HepG2 (cell line): ENCODE results near the gene WWP2. TPM values are rescaled to one million over a fixed set of nuclear protein-coding genes. Genes with fewer than 3 reads are reported as not detected.

Experiments used
- ATAC-seq: fragments of 200-7000 bp; cut with Tn5 transposase; 3 replicates; pipeline ENCODE4 v1.9.1; 2020; ENCODE audit warnings: mild to moderate bottlenecking, moderate library complexity
- BruUV-seq: library from RNA; stranded (reverse); fragments of 400-500 nt; replicated peaks from 2 replicates; lab custom pipeline; 2021; lab: Mats Ljungman, UMichigan
- CTCF ChIA-PET: fragments of 300-600 bp; formaldehyde crosslinking; extraction: SDS; loops from one replicate; lab custom pipeline; 2021; ENCODE audit warnings: low total read pairs, inconsistent platforms, low intra/inter-chr PET ratio; lab: Yijun Ruan, JAX
- POLR2A ChIA-PET: fragments of 350-600 bp; sonication (Branson Sonifier 250); formaldehyde crosslinking; loops from one replicate; lab custom pipeline; 2020; ENCODE audit warnings: antibody characterized with exemption, inconsistent platforms; lab: Yijun Ruan, JAX
- DNase-seq: peaks from one replicate; pipeline ENCODE4 v3.0.0-alpha.2; 2015; ENCODE audit warnings: low spot score
- FAIRE-seq: peaks from 3 replicates; lab custom pipeline; 2011; peaks lifted over from hg19 to GRCh38; lab: Jason Lieb, UNC
- H2AFZ ChIP-seq: one replicate; pipeline ENCODE4 v1.6.1; 2011; ENCODE audit warnings: low read length, inconsistent platforms
- H3K27ac ChIP-seq: fragments of 300-600 bp; 3 replicates; pipeline ENCODE4 v1.8.0; 2011; ENCODE audit warnings: mixed run types, mild to moderate bottlenecking, mixed read lengths, low read length, inconsistent platforms; ENCODE audit not compliant: insufficient read depth; ENCODE audit errors: extremely low read length
- H3K27me3 ChIP-seq, 2 experiments: fragments of 200-600 bp in 1 of 2; 2 replicates in 1 of 2; 3 replicates in 1 of 2; pipeline versions ENCODE4 v1.6.0 to v1.8.0; 2011; ENCODE audit warnings: low read length in 2 of 2, mild to moderate bottlenecking in 2 of 2, moderate library complexity in 2 of 2, inconsistent platforms in 1 of 2; ENCODE audit not compliant: insufficient read depth in 2 of 2, control insufficient read depth in 1 of 2
- H3K36me3 ChIP-seq, 2 experiments: fragments of 200-600 bp in 1 of 2; replicated peaks in 1 of 2; 2 replicates in 1 of 2; 3 replicates in 1 of 2; pipeline versions ENCODE4 v1.5.1 to v1.8.0; 2011; ENCODE audit warnings: low read length in 2 of 2, inconsistent platforms in 1 of 2; ENCODE audit not compliant: insufficient read depth in 2 of 2, control insufficient read depth in 1 of 2
- H3K4me1 ChIP-seq: 2 replicates; pipeline ENCODE4 v1.5.1; 2012; ENCODE audit warnings: low read length, inconsistent platforms; ENCODE audit not compliant: insufficient read depth
- H3K4me2 ChIP-seq: 2 replicates; pipeline ENCODE4 v1.6.0; 2011; ENCODE audit warnings: low read depth, low read length, inconsistent platforms
- H3K4me3 ChIP-seq, 3 experiments: fragments of 200-600 bp in 1 of 3; sonication (generic), shearing (Covaris generic) in 1 of 3; replicated peaks in 1 of 3; 2 replicates each; pipeline ENCODE4 v1.5.1; 2011 to 2016; ENCODE audit warnings: low read length in 3 of 3, inconsistent platforms in 2 of 3, low read depth in 2 of 3, mild to moderate bottlenecking in 2 of 3, control low read depth in 1 of 3, mixed read lengths in 1 of 3; ENCODE audit not compliant: insufficient read depth in 1 of 3
- H3K79me2 ChIP-seq: one replicate; pipeline ENCODE4 v1.6.1; 2011; ENCODE audit warnings: low read length, inconsistent platforms; ENCODE audit not compliant: insufficient read depth
- H3K9ac ChIP-seq: 2 replicates; pipeline ENCODE4 v1.6.0; 2011; ENCODE audit warnings: mild to moderate bottlenecking, low read depth, low read length, inconsistent platforms; ENCODE audit not compliant: insufficient read depth
- H3K9me3 ChIP-seq: 2 replicates; pipeline ENCODE4 v1.5.1; 2012; ENCODE audit warnings: mild to moderate bottlenecking, low read length
- H4K20me1 ChIP-seq: 2 replicates; pipeline ENCODE4 v1.6.0; 2011; ENCODE audit warnings: inconsistent platforms, mild to moderate bottlenecking, low read length, moderate library complexity; ENCODE audit not compliant: insufficient read depth
- ATAD3A ChIP-seq: sonication (generic); formaldehyde crosslinking; IDR thresholded peaks from 2 replicates; pipeline ENCODE4 v1.4.0; 2020; ENCODE audit warnings: missing genetic modification reagents
- CBX2 ChIP-seq, 2 experiments: fragments of 200-600 bp in 1 of 2; sonication (generic); formaldehyde crosslinking in 1 of 2; IDR thresholded peaks; 2 replicates each; pipeline versions ENCODE4 v1.7.0 to v1.8.1; 2018 to 2022; ENCODE audit warnings: low read depth in 2 of 2, low read length in 1 of 2, mild to moderate bottlenecking in 1 of 2, missing genetic modification reagents in 1 of 2
- DMAP1 ChIP-seq: IDR thresholded peaks from 2 replicates; pipeline ENCODE4 v1.6.1; 2016
- GPN1 ChIP-seq: sonication (generic); formaldehyde crosslinking; IDR thresholded peaks from 2 replicates; pipeline ENCODE4 v1.5.1; 2020; ENCODE audit warnings: missing genetic modification reagents, borderline replicate concordance
- HINFP ChIP-seq: sonication (generic); formaldehyde crosslinking; IDR thresholded peaks from 2 replicates; pipeline ENCODE4 v1.4.0; 2020; ENCODE audit warnings: low read depth, mild to moderate bottlenecking, missing genetic modification reagents
- KDM4B ChIP-seq: sonication (generic); formaldehyde crosslinking; IDR thresholded peaks from 2 replicates; pipeline ENCODE4 v1.4.0; 2020; ENCODE audit warnings: missing genetic modification reagents
- KLF13 ChIP-seq: sonication (generic); formaldehyde crosslinking; IDR thresholded peaks from 2 replicates; pipeline ENCODE4 v1.4.0; 2020; ENCODE audit warnings: mild to moderate bottlenecking, missing genetic modification reagents
- MNT ChIP-seq: fragments of 450-650 bp; IDR thresholded peaks from 2 replicates; pipeline ENCODE4 v1.6.1; 2016
- NONO ChIP-seq, 2 experiments: fragments of 450-650 bp in 1 of 2; sonication (generic) in 1 of 2; formaldehyde crosslinking in 1 of 2; IDR thresholded peaks in 1 of 2; conservative IDR thresholded peaks in 1 of 2; 2 replicates each; pipeline versions ENCODE4 v1.6.1 to v1.8.0; 2017 to 2022; ENCODE audit warnings: mild to moderate bottlenecking in 1 of 2, missing genetic modification reagents in 1 of 2, moderate library complexity in 1 of 2
- TMF1 ChIP-seq: sonication (generic); formaldehyde crosslinking; IDR thresholded peaks from 2 replicates; pipeline ENCODE4 v1.8.1; 2022; ENCODE audit warnings: low read depth, missing genetic modification reagents
- ZBTB10 ChIP-seq: sonication (generic); formaldehyde crosslinking; IDR thresholded peaks from 2 replicates; pipeline ENCODE4 v1.4.0; 2020; ENCODE audit warnings: missing genetic modification reagents, borderline replicate concordance
- ZNF33B ChIP-seq: sonication (generic); formaldehyde crosslinking; IDR thresholded peaks from 2 replicates; pipeline ENCODE4 v1.5.1; 2020; ENCODE audit warnings: mild to moderate bottlenecking, missing genetic modification reagents
- ZNF616 ChIP-seq: sonication (generic); formaldehyde crosslinking; IDR thresholded peaks from 2 replicates; pipeline ENCODE4 v1.5.0; 2020; ENCODE audit warnings: low read depth, mild to moderate bottlenecking, missing genetic modification reagents
- in situ Hi-C: cut with HindIII; loops from 2 replicates; pipeline ENCODE4 v1.10.0; 2017; ENCODE audit warnings: low pct_unique_long_range_greater_than_20kb; ENCODE audit not compliant: extremely low pct_ligation_motif_present
- intact Hi-C: fragments of 100-400 bp; cut with micrococcal nuclease; formaldehyde crosslinking; loops from one replicate; pipeline ENCODE4 v1.10.0; 2022; ENCODE audit not compliant: unreplicated experiment
- polyA plus RNA-seq, 8 experiments: library from polyadenylated mRNA; depleted of rRNA in 3 of 8; stranded (reverse) in 7 of 8; unstranded in 1 of 8; fragments of >200 nt; fragmentation: Illumina TruSeq in 4 of 8; extraction: Trizol in 4 of 8; gene quantifications; 2 replicates each; pipeline versions ENCODE4 v1.2.1 to v1.2.3, GENCODE V29; 2011 to 2016; ENCODE audit warnings: low read depth in 4 of 8, missing spikeins in 1 of 8, mixed read lengths in 1 of 8; ENCODE audit not compliant: insufficient read depth in 1 of 8
- total RNA-seq, 5 experiments: library from RNA; depleted of rRNA; stranded (reverse); fragments of >200 nt; fragmentation: Illumina TruSeq; extraction: Trizol; gene quantifications; 2 replicates each; pipeline ENCODE4 v1.2.3, GENCODE V29; 2016; ENCODE audit warnings: low read depth in 1 of 5

Gene WWP2
- total and polyA plus RNA-seq, 2 of the 13 experiments (the other 11 are each of a cell fraction or from before 2014, with no cell fraction given), result 11.4 to 28.2 TPM

GRCh38 chr16:69775563-69775962, 13.4 kb downstream of the WWP2 start:
- H3K4me2 ChIP-seq, result no peak overlapping the region
- intact Hi-C loops, result no loop called here
- ChIA-PET CTCF (no interaction called here), POLR2A (no interaction called here)
- no peak overlapping the region for H3K4me3 ChIP-seq
- no peak overlapping the region for H3K27ac ChIP-seq
- no TSS peak for BruUV-seq
- H4K20me1 ChIP-seq, result no peaks in the 10 kb centered on the region
- in situ Hi-C loops, result no loop called here
- no peaks in the 10 kb centered on the region; a peak in 1 of 5 replicates for H3K36me3 ChIP-seq
- no peak for ATAC-seq
- peaks cover 45% of the 10 kb centered on the region for H3K4me1 ChIP-seq
- no peaks in the 10 kb centered on the region for H3K27me3 ChIP-seq
- FAIRE-seq, result no peak
- no peak overlapping the region for H3K9ac ChIP-seq
- TF ChIP-seq ZNF616 (CRISPR knock-in tag) (no peak), MNT (no peak), HINFP (CRISPR knock-in tag) (no peak), CBX2 (IDR thresholded peaks at IDR 0.05; ENCODE audit: low read depth, low read length) (no peak), CBX2 (CRISPR knock-in tag; IDR thresholded peaks at IDR 0.05; ENCODE audit: low read depth) (no peak), ZNF33B (CRISPR knock-in tag) (no peak), ZBTB10 (CRISPR knock-in tag) (no peak), TMF1 (CRISPR knock-in tag) (no peak), KLF13 (CRISPR knock-in tag) (no peak), DMAP1 (no peak), KDM4B (CRISPR knock-in tag) (no peak), NONO (IDR thresholded peaks at IDR 0.05) (no peak), NONO (CRISPR knock-in tag; conservative IDR thresholded peaks at IDR 0.05) (no peak), GPN1 (CRISPR knock-in tag) (no peak), ATAD3A (CRISPR knock-in tag) (no peak)
- peaks cover 58% of the 10 kb centered on the region for H3K79me2 ChIP-seq
- DNase-seq, result no peak
- H2AFZ ChIP-seq, result no peak overlapping the region
- no peaks in the 10 kb centered on the region for H3K9me3 ChIP-seq
